ENCODE data around the gene PGAM5.
A peak's percentile ranks its signal among the peaks of the same experiment; 100 is the strongest.
"Not testable (repeated sequence)": the region's sequence is repeated elsewhere in the genome, so short reads cannot be mapped to it uniquely, and the experiment has no call there.

The PGAM5 gene

DNA sequence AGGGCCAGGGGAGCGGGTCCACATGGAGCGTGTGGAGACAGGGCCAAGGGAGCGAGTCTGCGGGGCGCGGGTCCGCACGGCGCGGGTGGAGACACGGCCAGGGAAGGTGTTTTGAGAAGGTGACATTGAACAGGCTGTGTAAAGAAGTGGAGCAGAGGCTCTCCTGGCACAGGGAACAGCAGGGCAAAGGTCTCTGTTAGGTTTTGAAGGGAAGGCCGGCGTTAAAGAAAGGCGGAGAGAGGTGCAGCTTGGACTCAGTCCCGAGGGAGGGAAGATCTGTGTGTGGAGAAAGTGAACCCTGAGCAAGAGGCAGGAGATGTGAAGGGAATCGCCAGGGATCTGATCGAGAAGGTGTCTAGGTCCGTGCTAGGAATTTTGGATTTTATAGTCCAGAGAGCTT is 21.4 kb upstream of the PGAM5 start:
- DNase-seq (ENCODE audit: low read depth, low spot score), result no peak

DNA sequence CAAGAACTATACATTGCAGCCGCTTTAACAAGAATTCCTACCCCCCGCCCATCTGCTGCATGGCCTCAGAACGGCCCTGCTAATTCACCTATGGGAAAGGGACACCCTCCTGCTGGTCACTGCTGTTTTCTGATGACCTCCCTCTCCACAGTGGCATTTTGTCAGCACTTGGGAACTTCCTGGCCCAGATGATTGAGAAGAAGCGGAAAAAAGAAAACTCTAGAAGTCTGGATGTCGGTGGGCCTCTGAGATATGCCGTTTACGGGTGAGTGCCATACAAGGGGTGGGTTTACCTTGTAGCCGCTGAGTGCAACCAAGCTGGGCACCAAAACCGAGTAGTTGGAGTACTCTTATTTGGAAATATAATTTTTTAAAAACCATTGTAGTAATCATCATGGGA is 20.5 kb upstream of the PGAM5 start:
- DNase-seq (ENCODE audit: low read depth, low spot score), result no peak

DNA sequence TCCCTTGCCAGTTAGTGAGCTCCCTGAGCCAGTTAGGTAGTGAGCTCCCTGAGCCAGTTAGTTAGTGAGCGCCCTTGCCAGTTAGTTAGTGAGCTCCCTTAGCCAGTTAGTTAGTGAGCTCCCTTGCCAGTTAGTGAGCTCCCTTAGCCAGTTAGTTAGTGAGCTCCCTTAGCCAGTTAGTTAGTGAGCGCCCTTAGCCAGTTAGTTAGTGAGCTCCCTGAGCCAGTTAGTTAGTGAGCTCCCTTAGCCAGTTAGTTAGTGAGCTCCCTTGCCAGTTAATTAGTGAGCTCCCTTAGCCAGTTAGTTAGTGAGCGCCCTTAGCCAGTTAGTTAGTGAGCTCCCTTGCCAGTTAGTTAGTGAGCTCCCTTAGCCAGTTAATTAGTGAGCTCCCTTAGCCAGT is 18.6 kb upstream of the PGAM5 start:
- DNase-seq (ENCODE audit: low read depth, low spot score), result not testable (repeated sequence)

DNA sequence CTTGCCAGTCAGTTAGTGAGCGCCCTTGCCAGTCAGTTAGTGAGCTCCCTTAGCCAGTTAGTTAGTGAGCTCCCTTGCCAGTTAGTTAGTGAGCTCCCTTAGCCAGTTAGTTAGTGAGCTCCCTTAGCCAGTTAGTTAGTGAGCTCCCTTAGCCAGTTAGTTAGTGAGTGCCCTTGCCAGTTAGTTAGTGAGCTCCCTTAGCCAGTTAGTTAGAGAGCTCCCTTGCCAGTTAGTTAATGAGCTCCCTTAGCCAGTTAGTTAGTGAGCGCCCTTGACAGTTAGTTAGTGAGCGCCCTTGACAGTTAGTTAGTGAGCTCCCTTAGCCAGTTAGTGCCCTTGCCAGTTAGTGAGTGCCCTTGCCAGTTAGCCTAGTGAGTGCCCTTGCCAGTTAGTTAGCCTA is 15.8 kb upstream of the PGAM5 start:
- DNase-seq (ENCODE audit: low read depth, low spot score), result not testable (repeated sequence)

DNA sequence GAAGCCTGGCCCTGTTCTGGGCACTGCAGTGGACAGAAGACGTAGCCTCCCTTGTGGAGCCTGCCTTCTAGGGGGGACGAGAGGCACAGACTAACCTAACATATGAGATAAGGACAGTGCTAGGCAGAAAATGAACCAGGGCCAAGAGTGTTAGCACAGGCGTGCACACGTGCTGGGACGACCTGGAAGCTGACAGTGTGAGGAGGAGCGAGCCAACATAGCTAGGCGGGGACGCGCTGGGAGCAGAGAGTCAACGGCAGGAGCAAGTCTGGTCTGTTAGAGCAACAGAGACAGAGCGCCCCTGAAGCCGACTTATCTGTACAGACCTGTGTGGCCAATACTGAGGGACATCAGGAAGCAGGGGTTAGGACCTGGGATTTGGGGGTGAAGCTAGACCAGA is 15.2 kb upstream of the PGAM5 start:
- DNase-seq (ENCODE audit: low read depth, low spot score), result no peak

DNA sequence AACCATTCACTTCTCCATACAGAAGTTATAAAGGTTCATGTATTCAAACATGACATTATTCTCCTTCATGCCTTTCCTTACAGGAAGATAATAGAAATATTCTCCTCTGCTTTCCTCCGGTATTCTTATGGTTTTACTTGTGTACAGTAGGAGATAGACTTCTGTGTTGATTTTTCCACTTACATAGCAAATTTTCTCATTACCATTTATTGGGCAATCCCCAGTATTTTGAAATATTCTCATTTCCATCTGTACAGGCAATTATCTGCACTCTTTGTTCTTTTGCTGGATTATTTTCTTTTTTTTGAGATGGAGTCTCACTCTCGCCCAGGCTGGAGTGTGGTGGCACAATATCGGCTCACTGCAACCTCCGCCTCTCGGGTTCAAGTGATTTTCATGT is 12.3 kb upstream of the PGAM5 start:
- DNase-seq (ENCODE audit: low read depth, low spot score), result no peak

DNA sequence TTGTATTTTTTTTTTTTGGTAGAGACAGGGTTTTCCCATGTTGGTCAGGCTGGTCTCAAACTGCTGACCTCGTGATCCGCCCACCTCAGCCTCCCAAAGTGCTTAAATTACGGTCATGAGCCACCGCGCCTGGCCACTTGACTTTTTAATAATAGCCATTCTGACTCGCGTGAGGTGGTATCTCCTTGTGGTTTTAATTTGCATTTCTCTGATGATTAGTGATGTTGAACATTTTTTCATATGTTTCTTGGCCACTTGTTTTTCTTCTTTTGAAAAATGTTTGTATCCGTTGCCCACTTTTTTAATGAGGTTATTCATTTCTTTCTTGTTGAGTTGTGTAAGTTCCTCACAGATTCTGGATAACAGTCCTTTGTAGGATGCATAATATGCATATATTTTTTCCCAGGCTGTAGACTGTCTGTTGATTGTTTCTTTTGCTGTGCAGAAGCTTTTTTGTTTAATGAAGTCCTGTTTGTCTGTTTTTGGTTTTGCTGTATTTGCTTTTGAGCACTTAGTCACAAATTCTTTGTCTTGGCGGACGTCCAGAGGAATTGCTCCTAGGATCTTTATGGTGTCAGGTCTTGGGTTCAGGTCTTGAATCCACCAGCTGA is 10.3 kb upstream of the PGAM5 start:
- peak; percentile 76 for DNase-seq (ENCODE audit: low read depth, low spot score)

DNA sequence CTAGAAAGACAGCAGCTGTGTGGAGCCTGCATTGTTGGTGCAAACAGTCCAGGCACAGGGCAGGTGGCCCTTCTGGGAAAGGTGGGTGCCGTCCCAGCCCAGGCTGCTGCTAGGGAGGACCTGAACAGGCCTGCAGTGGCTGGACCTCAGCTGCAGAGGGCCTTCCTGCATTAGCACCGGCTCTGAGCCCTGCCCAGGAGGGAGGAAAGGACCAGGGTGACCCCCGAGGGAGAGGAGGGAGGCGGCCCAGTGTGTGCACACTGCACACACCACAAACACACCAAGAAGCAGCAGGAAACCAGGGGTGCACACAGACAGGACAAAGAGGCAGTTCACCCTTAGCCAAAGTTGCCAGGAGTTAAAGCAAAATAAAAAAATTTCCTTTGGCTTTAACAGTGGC is 8.0 kb upstream of the PGAM5 start:
- DNase-seq (ENCODE audit: low read depth, low spot score), result no peak

DNA sequence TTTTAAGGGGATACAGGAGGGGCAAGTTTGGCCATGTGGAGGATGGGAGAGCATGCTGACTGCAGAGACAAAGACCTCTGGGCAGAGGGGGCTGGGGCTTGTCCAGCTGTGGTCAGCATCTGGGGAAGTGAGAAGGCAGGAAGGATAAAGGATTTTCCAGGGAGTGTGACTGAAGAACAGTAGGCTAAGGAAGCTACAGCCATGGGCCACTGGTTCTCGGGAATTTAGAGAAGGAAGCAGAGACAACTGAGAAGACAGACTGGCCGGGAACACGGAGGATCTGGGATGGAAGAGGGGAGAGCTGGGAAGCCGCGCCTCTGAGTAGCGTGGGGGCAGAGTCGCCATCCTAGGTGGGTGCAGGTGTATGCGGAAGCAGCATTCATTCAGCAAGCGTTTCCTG is 7.0 kb upstream of the PGAM5 start:
- no peak for DNase-seq (ENCODE audit: low read depth, low spot score)

DNA sequence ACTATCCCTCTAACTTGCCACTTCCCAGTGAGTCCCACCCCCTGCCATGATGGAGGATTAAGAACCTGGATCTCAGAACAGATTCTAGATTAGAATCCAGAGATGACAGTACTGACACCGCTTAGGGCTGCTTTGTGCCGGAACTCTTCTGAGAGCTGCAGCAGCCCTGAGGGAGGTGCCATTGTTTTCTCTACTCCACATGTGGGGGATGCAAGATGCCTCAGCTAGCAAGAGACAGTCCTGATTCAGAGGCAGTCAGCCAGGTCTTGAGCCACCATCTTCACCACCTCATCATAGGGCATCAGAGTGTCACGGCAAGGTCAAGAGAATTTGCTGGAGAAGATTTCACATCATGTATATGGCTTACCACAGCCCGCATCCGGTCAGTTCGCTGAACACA is 3.4 kb upstream of the PGAM5 start:
- DNase-seq (ENCODE audit: low read depth, low spot score), result no peak

DNA sequence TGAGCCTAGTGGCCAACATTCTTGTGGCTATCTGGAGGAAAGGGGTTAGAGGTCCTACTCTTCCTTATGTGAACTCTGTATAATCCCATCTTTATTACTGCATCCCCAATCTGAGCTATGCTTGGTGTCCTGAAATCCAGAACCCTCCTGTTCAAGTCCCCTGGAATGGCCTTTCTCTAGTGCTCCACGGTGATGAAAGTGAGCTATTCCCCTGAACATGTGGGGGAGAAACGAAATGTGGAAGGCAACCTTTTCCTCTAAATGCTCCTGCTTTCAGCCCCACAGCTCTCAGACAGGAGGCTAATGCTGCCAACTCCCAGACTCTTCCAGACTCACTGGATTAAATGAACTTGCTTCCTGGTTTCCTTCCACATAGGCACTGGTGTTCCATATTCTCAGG is 2.5 kb upstream of the PGAM5 start:
- DNase-seq (ENCODE audit: low read depth, low spot score), result no peak

DNA sequence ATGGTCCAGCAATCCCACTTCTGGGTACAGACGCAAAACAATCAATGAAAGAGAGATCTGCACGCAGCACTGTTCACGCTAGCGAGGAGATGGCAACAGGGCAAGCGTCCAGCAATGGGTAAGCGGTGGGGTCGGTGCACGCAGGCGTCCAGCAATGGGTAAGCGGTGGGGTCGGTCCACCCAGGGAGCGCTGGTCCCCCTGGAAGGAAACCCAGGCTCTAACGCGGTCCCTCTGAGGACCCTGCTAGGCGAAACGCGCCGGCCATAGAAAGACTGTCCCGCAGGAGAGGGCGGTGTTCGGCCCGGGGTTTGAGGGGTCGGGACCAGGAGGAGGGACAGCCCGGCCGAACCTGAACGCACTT is 618 bp upstream of the PGAM5 start:
- no peak for DNase-seq (ENCODE audit: low read depth, low spot score)

DNA sequence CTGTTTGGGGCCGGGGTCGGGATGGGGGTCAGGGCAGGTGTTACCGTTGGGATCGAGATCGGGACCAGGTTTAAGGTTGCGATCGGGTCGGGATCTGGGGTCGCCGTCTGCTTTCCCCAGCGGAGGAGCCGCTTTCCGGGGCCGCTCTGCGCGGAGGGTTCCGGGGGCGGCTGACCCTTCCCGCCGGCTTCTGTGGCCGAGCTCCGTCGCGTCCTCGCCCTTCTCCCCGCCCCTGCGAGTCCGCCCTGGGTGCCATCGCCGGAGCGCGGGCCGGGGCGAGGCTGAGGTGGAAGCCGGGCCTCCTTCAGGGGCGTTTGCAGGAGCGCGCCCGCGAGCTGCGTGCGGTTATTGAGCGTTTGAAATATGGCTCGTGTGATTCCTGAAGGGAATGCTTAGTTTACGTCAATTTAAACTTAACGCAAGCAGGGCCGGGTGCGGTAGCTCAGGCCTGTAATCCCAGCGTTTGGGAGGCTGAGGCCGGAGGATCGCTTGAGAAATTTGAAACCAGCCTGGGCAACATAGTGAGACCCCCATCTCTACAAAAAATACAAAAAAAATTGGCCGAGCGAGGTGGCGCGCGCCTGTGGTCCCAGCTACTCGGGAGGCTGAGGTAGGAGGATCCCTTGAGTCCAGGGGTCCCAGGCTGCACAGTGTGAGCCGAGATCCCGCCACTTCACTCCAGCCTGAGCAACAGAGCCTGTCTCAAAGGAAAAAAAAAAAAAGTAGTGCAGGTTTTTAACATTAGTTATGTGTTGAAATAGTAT is 620 bp downstream of the PGAM5 start:
- peak; percentile 45 for DNase-seq (ENCODE audit: low read depth, low spot score)

DNA sequence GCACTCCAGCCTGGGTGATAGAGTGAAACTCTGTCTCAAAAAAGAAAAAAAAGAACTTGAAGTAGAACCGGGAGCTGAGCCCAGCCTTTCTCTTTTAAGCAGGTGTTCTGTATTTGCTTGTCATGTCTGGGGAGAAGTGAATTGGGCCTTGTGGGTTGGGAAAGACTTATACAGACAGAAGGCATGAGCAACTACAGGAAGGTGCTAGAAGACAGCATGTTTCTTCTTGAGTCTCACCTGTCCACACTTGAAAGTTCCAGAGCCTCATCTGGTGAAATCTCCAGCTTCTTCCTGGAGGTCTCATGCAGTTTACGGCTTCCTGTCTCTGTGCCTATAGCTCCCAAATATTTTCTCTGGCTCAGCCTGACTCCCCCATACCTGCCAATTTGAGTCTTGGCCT is 2.5 kb downstream of the PGAM5 start:
- no peak for DNase-seq (ENCODE audit: low read depth, low spot score)

DNA sequence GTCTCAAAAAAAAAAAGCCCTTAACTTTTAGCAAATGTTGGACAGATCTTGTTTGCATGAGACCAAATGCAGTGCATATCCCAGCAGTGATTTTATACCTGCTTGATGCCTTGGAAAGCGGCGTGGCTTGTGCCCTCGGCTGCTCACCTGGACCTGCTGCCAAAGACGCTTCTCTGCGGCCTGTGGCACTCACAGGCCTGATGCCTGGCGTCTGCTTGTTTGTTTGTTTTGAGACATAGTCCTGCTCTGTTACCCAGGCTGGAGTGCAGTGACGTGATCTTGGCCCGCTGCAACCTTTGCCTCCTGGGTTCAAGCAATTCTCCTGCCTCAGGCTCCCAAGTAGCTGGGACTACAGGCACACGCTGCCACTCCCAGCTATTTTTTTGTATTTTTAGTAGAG is 5.2 kb downstream of the PGAM5 start:
- DNase-seq (ENCODE audit: low read depth, low spot score), result no peak

DNA sequence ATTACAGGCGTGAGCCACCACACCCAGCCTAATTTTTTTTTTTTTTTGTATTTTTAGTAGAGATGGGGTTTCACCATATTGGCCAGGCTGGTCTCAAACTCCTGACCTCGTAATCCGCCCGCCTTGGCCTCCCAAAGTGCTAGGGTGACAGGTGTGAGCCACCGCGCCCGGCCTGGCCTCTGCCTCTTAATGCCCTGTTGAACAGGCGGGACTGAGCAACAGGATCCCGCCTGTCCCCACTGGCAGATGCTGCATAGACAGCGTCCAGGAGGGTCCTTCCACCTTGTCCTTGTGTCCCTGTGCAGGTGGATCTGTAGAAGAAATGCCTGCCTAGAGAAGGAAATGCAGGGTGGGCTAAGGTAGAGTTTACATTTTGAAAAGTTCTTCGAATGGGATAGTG is 5.7 kb downstream of the PGAM5 start:
- no peak for DNase-seq (ENCODE audit: low read depth, low spot score)

DNA sequence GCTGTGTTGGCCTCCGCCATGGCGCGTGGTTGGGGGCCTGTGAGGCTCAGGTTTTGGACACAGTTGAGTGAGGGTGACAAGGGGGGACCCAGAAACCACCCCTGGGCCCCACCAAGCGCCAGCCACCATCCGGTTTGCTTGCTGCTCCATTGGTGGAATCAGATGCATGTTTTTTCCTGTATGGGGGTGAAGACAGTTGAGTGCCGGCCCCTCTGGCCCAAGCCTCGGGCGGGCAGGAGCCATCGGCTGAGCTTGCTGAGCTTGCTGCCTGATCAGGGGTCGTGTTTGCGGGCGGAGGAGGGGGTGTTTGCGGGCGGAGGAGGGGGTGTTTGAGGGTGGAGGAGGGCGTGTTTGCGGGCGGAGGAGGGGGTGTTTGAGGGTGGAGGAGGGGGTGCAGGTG is 6.4 kb downstream of the PGAM5 start:
- DNase-seq (ENCODE audit: low read depth, low spot score), result no peak

DNA sequence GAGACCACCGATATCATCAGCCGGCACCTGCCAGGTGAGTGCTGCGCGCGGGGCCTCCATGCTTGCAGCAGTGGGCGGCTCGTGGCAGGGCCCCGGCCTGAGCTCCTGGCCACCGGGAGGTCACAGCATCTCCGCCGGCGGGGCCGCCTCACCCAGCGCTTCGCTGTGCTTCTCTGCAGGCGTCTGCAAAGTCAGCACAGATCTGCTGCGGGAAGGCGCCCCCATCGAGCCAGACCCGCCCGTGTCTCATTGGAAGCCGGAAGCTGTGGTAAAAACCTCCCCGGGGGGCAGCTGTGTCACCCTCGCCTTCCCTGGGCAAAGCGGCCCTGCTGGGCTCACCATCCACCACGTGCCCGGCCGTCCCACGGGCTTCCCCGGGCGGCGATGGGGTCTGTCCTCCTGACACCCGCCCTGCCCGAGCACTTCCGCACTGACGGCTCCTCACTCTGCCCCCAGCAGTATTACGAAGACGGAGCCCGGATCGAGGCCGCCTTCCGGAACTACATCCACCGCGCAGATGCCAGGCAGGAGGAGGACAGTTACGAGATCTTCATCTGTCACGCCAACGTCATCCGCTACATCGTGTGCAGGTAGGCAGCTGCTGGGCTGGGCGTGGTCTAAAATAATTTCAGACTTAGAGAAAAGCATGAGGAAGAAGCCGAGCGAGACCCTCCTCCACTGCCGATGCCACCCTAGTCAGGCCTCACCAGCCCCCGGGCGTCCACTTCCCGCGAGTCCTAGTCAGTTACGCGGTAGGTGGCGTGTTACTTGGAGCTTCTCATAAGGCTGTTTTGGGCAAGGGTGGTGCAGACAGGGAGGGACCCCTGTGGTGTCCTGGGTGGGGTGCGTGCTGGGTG is 7.1 kb downstream of the PGAM5 start:
- DNase-seq (ENCODE audit: low read depth, low spot score), result no peak

DNA sequence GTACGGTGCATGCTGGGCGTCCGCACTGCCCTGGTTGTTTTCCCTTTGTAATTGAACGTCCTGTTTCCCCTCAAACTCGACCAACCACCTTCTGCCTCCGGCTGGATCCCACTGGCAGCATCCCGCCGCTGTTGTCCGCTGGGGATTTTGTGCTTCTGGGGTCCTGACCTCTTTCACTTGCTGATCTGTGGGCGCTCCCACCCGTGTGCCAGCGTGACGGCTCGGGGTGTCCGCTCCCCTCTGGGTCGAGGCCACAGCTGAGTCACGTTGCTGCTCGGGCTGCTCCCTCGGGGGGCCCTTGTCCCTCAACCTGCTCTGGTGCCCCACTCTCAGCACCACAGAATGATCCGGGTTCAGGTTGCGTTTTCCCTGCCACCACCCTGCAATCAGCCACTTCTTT is 8.0 kb downstream of the PGAM5 start:
- DNase-seq (ENCODE audit: low read depth, low spot score), result no peak

DNA sequence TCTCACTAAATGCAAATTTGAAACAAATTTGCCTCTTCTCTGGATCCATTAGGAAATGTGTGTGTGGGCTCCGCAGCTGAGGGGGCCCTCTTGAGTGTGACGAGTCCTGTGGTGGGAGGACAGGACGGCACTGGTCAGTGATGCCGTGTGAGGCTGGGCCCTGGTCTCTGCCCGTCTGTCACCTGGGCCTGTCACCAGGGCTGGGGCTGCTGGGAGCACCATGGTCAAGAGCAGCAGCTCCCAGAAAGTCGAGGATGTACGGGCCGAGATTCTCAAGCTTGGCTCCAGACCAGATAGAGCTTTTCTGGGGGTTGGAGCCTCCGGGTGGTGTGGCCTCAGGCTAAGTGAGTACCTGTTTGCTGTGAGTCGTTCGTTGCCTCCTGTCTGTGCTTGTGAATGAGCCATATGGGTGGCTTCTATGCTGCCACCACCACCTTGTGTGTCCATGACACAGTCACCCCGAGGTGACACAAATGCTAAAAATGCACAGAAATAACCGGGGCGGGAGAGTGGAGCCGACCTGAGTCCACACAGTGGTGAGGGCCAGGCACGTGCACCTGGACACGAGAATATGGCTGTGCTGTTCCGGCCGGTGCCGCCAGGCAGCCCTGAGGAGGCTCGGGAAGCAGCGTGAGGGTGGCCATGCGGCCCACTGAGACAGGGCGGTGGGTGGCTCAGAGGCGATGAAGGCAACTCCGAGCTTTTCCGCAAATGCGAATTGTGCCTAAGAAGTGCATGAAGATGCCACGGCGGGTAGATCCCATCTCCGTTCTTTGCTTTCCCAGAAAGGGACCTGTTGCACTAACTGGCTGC is 8.7 kb downstream of the PGAM5 start:
- DNase-seq (ENCODE audit: low read depth, low spot score), result no peak

DNA sequence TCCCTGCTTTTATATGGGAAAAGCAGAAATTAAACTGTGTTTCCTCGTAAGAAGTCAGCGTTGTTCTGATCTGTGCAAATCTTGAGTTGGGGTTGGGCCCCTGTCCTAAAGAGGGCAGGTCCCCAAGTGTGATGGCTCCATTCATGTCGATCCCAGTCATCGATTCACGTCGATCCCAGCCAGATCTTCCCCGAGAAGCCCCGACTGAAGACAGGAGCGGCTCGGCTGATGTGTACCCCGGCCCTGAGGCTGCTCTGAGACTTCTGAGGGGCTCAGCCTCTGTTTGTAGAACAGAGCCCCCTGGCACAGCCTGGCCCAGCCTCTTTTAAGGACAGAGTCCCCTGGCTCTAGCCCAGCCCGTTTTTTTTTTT is 9.3 kb downstream of the PGAM5 start:
- DNase-seq (ENCODE audit: low read depth, low spot score), result no peak
